NCI-H82 treated with DMSO at 0.1 percent for 48 hours (cell line): Measurements from ENCODE around the gene ENAM.
A peak's percentile ranks its signal among the peaks of the same experiment; 100 is the strongest.
"Not testable (repeated sequence)": the region's sequence is repeated elsewhere in the genome, so short reads cannot be mapped to it uniquely, and the experiment has no call there.

ENCODE experiments used
- DNase-seq: peaks from one replicate; lab custom pipeline; 2025; ENCODE audit not compliant: unreplicated experiment; lab: John Stamatoyannopoulos, UW

Gene ENAM

GRCh38 chr4:70676554-70677090, 48.1 kb downstream of the ENAM start:
- no peak for DNase-seq

GRCh38 chr4:70678383-70678999, 49.9 kb downstream of the ENAM start:
- DNase-seq = no peak

GRCh38 chr4:70680934-70681333, 52.4 kb downstream of the ENAM start:
- DNase-seq = no peak

GRCh38 chr4:70681704-70682103, 53.2 kb downstream of the ENAM start:
- no peak for DNase-seq

- DNase-seq = not testable (repeated sequence)
These were observed 53.6 kb downstream of the ENAM start for GRCh38 chr4:70682142-70682541.

GRCh38 chr4:70687392-70687791, 58.8 kb downstream of the ENAM start:
- no peak for DNase-seq

- peak; percentile 93 for DNase-seq
These were observed 59.6 kb downstream of the ENAM start, which contains the start of gene UTP3 for GRCh38 chr4:70687821-70688794. Gene UTP3, plus strand, starts transcription at chr4:70688532. Its CDS starts 146 bp downstream, at chr4:70688678.

- no peak for DNase-seq
These were observed 60.3 kb downstream of the ENAM start for GRCh38 chr4:70688795-70689231.

GRCh38 chr4:70691661-70692060, 63.1 kb downstream of the ENAM start:
- no peak for DNase-seq

GRCh38 chr4:70694633-70695032, 66.1 kb downstream of the ENAM start:
- DNase-seq = not testable (repeated sequence)
